ENCODE results near the gene MEF2C. TPM values are rescaled to one million over a fixed set of nuclear protein-coding genes. Genes with fewer than 3 reads are reported as not detected.

The MEF2C gene
- total RNA-seq, 2 donors from 2014 or later = 94.0 to 104 TPM

DNA sequence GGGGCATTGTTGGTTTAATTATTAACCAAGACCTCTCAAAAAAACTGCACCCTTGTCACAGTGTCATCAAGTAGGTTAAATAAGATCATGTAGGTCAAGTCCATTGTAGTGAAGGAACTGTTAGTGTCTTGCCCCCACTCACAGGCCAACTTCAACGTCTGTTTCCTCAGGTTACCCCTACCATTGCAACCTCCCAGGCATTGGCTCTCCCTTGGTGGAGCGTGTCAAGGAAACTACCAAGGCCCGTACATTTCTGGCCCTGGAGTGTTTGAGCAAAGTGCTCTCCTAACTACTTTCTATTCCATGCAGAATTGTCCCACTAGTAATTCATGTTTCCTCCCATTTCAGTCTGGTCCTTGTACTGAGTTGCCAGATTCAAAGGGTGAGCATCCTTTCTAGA lies 167.5 kb downstream of the MEF2C start:
- TF ChIP-seq CTCF (IDR thresholded peaks at IDR 0.05) = no peak

DNA sequence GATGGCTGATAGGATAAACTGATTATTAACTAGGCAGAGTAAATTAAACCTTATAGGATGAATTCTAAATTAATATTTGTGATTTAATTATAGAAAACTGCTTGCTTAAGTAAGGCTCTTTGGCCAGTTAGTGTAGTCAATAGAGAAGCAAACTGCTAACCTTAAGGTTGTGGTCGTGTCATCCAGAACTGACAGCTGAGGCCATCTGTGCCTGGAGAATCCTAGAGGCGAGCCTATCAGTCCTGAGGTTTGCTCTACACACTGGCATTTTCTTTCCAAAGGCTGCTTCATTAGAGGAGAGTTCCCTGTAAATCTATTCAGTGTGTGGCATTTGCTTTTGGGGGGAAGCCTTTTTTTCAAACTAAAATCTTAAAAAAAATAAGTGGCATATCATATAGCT lies 169.2 kb downstream of the MEF2C start:
- H3K27me3 ChIP-seq (replicated peaks; ENCODE audit: insufficient read depth) = no peaks in the 10 kb centered on the region
- H3K4me3 ChIP-seq = no peak overlapping the region

More for the DNA sequence above, 167.5 kb downstream of the MEF2C start:
- peaks cover 10% of the 10 kb centered on the region for H3K36me3 ChIP-seq
- ATAC-seq (ENCODE audit: insufficient number of reproducible peaks, low FRiP score, low read depth) (no peak), DNase-seq (ENCODE audit: low spot score) (no peak)
- no peak overlapping the region for H3K4me3 ChIP-seq
- no peaks in the 10 kb centered on the region for H3K9me3 ChIP-seq
- H3K4me1 ChIP-seq (ENCODE audit: control insufficient read depth in 1 of 2, low read depth in 2 of 2) = no peaks in the 10 kb centered on the region
- H3K27ac ChIP-seq = no peak overlapping the region
- no peaks in the 10 kb centered on the region for H3K27me3 ChIP-seq (replicated peaks; ENCODE audit: insufficient read depth)

DNA sequence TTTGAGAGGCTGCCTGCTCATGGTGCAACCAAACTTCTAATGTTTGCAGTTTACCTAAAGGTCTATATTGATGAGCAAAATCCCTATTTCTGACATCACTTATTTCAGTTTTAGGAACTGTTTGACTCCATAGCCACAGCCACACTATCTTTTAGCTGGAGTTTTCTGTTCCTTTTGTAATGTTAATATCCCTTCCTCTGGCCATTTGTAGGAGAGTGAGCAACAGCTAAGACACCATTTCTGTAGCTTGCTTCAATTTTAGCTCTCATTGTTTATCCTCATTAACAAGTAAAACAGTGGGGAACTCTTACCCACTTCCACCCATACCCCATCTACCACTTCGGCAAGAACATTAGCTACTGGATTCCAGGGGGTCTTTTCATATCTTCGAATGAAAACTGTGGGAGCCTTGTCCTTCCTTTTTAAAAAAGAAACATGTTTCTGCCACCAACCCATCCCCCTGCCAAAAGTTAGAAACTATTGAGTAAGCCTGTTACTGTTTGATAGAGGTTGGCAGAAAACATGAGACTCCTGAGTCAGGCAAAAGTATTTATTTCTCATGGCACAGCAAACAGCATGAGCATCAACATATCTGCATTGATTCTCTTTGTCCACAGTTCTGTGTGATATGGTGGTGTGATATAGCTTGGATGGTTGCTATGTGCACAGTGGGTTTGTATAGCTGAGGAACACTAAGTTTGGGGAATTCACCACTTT lies 174.1 kb downstream of the MEF2C start:
- H3K4me3 ChIP-seq = no peak overlapping the region
- ATAC-seq (ENCODE audit: insufficient number of reproducible peaks, low FRiP score, low read depth) = no peak
- no peak for TF ChIP-seq CTCF (IDR thresholded peaks at IDR 0.05)

More for the DNA sequence above, 169.2 kb downstream of the MEF2C start:
- TF ChIP-seq CTCF (IDR thresholded peaks at IDR 0.05) = no peak
- ATAC-seq (ENCODE audit: insufficient number of reproducible peaks, low FRiP score, low read depth) (no peak), DNase-seq (ENCODE audit: low spot score) (no peak)
- Histone ChIP-seq H3K4me1 (ENCODE audit: control insufficient read depth in 1 of 2, low read depth in 2 of 2) (no peaks in the 10 kb centered on the region), H3K9me3 (no peaks in the 10 kb centered on the region), H3K27ac (no peak overlapping the region), H3K36me3 (peaks cover 7% of the 10 kb centered on the region)

GRCh38 chr5:88708021-88708420 lies 175.0 kb downstream of the MEF2C start:
- no peak for TF ChIP-seq CTCF (IDR thresholded peaks at IDR 0.05)
- ATAC-seq (ENCODE audit: insufficient number of reproducible peaks, low FRiP score, low read depth) (no peak), DNase-seq (ENCODE audit: low spot score) (no peak)
- Histone ChIP-seq H3K36me3 (no peaks in the 10 kb centered on the region), H3K27ac (no peak overlapping the region), H3K4me3 (no peak overlapping the region), H3K27me3 (replicated peaks; ENCODE audit: insufficient read depth) (no peaks in the 10 kb centered on the region), H3K4me1 (ENCODE audit: control insufficient read depth in 1 of 2, low read depth in 2 of 2) (no peaks in the 10 kb centered on the region), H3K9me3 (no peaks in the 10 kb centered on the region)

More for the DNA sequence above, 174.1 kb downstream of the MEF2C start:
- Histone ChIP-seq H3K27me3 (replicated peaks; ENCODE audit: insufficient read depth) (no peaks in the 10 kb centered on the region), H3K9me3 (no peaks in the 10 kb centered on the region), H3K4me1 (ENCODE audit: control insufficient read depth in 1 of 2, low read depth in 2 of 2) (no peaks in the 10 kb centered on the region), H3K27ac (no peak overlapping the region), H3K36me3 (no peaks in the 10 kb centered on the region)
- DNase-seq (ENCODE audit: low spot score) = no peak

DNA sequence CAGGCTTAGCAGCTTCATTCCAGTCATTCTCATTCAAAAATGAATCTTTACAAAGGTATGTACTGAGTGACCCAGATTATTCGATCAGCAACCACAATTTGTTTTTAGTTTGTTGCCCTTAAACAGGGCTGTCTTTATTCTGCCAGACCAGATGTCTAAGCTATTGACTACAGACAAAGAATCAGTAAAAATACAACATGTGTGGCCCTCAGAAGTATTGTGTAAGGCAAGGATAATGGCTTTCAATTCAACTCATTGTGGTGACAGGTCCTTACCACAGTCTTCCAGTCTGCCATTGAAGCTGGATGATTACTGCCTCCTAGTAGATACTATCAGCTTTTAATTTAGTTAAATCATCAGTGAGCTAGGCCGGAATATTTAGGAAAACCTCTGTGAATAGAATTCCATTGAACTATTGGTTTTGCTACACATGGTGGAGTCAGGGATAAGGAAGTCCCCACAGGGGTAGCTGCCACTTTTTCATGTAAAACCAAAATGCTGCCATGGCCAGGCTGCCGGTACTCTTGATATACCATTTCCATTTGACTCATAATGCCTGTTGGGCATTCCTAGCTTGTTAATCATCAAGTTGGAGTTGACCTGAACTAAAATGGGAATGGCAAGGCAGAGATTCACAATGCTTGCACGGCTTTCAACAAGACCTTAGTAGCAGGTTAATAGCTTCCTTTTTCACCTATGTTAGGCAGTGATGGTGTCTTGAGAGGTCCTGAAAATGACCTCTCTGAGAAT lies 175.6 kb downstream of the MEF2C start:
- DNase-seq (ENCODE audit: low spot score) (no peak), ATAC-seq (ENCODE audit: insufficient number of reproducible peaks, low FRiP score, low read depth) (no peak)
- H3K4me3 ChIP-seq = no peak overlapping the region
- TF ChIP-seq CTCF (IDR thresholded peaks at IDR 0.05) = no peak
- H3K36me3 ChIP-seq = no peaks in the 10 kb centered on the region
- no peaks in the 10 kb centered on the region for H3K4me1 ChIP-seq (ENCODE audit: control insufficient read depth in 1 of 2, low read depth in 2 of 2)
- no peak overlapping the region for H3K27ac ChIP-seq
- no peaks in the 10 kb centered on the region for H3K27me3 ChIP-seq (replicated peaks; ENCODE audit: insufficient read depth)
- no peaks in the 10 kb centered on the region for H3K9me3 ChIP-seq
